Activated naive CD8-positive, alpha-beta T cell treated with anti-CD3 and anti-CD28 coated beads, Interleukin-2, amount 50 U/mL, for 24 hours (primary cell): ENCODE data around the gene WTIP.
"Not testable (repeated sequence)": the region's sequence is repeated elsewhere in the genome, so short reads cannot be mapped to it uniquely, and the experiment has no call there.

Source experiments
- ATAC-seq: fragments of 150-1000 bp; cut with Tn5 transposase; one replicate; pipeline ENCODE4 v1.10.0; 2021
- DNase-seq: peaks from one replicate; pipeline ENCODE4 v3.0.0; 2021
- H3K27ac Mint-ChIP-seq: one replicate; pipeline ENCODE4 v1.8.0; 2021; ENCODE audit warnings: mild to moderate bottlenecking, mixed read lengths
- H3K27me3 Mint-ChIP-seq: one replicate; pipeline ENCODE4 v1.8.0; 2021; ENCODE audit warnings: mixed read lengths
- H3K36me3 Mint-ChIP-seq: one replicate; pipeline ENCODE4 v1.8.0; 2021; ENCODE audit warnings: low read depth, mixed read lengths
- H3K4me1 Mint-ChIP-seq: one replicate; pipeline ENCODE4 v1.8.0; 2021; ENCODE audit warnings: mixed read lengths
- H3K4me3 Mint-ChIP-seq: one replicate; pipeline ENCODE4 v1.8.0; 2021; ENCODE audit warnings: mild to moderate bottlenecking, moderate library complexity, mixed read lengths
- H3K9me3 Mint-ChIP-seq: one replicate; pipeline ENCODE4 v1.8.0; 2021; ENCODE audit warnings: mixed read lengths

The WTIP gene

DNA sequence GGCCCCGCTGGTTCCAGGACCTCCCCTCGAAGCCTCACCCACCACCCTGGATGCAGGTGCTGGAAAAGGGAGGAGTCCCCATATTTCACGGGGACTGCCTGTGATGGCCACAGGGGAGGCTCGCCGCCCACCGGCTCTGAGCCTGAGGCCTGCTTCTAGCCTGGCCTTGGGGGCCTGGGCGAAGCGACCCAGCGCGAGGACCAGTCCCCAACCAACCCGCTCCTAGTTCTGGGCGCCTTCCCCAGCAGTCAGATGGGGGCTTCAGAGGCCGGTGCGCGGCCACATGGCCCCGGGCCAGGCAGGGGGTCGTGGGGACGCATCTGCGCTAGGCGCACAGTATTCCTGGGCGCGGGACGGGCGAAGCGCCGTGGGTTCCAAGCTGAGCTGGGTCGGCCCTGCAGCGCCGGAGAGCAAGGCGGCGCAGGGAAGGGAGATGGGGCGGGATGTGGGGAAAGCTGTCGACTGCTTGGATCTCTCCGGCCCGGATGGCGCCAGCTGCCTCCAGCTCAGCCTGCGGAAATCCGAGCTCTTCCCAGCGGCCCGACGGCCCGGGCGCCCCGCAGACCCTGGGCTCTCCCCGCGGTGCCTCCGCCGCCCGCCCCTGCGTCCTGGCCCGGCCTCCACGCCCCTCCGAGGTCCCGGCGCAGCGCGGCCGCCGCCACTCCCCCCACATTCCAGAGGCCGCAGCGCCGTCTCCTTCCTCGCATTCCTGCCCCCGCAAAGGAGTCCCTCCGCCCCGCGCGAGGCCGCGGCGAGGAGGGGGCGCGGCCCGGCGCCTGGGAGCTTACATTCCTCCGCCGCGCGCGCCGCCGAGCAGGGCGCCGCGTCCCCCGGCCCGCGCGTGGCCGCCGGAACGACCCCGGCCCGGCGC, at the start of gene WTIP:
Gene WTIP (plus strand): TSS at position 788 of the 871 bp plus-strand sequence. CDS start 217 bp downstream, outside the sequence.
- ATAC-seq (no peak), DNase-seq (no peak)
- peak within 1 kb of the TSS; percentile 24 for H3K4me3 Mint-ChIP-seq
- H3K36me3 Mint-ChIP-seq = no peaks in the 10 kb centered on the region
- peaks cover 43% of the 10 kb centered on the region for H3K27me3 Mint-ChIP-seq
- peaks cover 9% of the 10 kb centered on the region for H3K4me1 Mint-ChIP-seq
- no peaks in the 10 kb centered on the region for H3K9me3 Mint-ChIP-seq
- H3K27ac Mint-ChIP-seq = no peak within 1 kb of the TSS

DNA sequence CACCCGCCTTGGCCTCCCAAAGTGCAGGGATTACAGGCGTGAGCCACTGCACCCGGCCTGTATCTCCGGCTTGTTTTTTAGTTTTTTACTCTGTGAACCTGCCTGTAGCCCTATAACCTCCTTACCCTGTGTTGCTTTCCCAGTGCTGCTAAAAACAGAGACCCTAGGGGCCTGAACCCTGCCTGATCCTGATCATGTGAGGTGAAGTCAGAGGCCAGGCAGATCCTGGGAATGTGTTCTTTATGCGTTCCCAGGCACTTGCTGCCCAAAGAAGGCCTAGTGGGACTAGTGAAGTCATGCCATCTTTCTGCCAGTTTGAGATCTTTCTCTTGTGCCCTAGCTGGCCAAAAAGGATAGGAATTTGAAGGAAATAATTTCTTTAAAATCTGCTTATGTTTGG, 48.8 kb upstream of the WTIP start:
- Mint-ChIP-seq H3K4me1 (peaks cover 33% of the 10 kb centered on the region), H3K4me3 (no peak overlapping the region), H3K9me3 (no peaks in the 10 kb centered on the region), H3K27me3 (no peaks in the 10 kb centered on the region), H3K27ac (no peak overlapping the region), H3K36me3 (peaks cover 61% of the 10 kb centered on the region)
- ATAC-seq (no peak), DNase-seq (no peak)

DNA sequence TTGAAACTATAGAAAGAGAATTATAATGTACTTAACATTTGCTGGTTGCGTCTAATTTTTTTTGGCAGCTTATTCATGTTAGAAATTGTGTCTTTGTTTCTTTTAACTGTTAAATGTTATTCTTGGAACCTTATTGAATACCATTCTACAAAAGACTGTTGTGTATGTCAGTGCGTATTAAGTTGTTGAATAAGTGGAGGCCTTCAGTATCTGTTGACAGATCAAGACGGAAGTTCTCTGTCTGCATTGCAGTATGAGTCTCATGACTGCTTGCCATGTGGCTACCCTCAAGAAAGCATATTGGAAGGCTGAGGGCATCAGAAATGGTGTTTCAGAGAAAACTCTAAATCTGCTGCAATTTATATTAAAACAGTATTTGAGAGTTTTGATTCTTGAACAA, 44.8 kb upstream of the WTIP start:
- Mint-ChIP-seq H3K9me3 (no peaks in the 10 kb centered on the region), H3K27me3 (no peaks in the 10 kb centered on the region), H3K27ac (no peak overlapping the region), H3K4me3 (no peak overlapping the region), H3K4me1 (peaks cover 9% of the 10 kb centered on the region), H3K36me3 (peaks cover 63% of the 10 kb centered on the region)
- ATAC-seq (no peak), DNase-seq (no peak)

DNA sequence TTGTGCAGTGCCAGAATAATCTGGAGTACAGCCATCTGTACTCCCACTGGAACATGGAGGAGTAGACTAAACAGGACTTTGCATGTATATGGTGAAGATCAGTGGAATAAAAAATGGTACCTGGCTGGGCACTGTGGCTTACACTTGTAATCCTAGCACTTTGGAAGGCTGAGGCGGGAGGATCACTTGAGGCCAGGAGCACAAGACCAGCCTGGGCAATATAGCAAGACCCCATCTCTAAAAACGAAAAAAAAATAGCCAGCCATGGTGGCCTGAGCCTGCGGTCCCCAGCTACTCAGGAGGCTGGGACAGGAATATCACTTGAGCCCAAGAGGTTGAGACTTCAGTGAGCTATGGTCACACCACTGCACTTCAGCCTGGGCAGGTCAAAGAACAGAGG, 33.4 kb upstream of the WTIP start:
- peaks cover 73% of the 10 kb centered on the region for H3K36me3 Mint-ChIP-seq
- no peak for DNase-seq
- no peak overlapping the region for H3K4me3 Mint-ChIP-seq
- H3K27me3 Mint-ChIP-seq = no peaks in the 10 kb centered on the region
- peaks cover 3% of the 10 kb centered on the region for H3K4me1 Mint-ChIP-seq
- H3K9me3 Mint-ChIP-seq = no peaks in the 10 kb centered on the region
- ATAC-seq = no peak
- no peak overlapping the region for H3K27ac Mint-ChIP-seq

DNA sequence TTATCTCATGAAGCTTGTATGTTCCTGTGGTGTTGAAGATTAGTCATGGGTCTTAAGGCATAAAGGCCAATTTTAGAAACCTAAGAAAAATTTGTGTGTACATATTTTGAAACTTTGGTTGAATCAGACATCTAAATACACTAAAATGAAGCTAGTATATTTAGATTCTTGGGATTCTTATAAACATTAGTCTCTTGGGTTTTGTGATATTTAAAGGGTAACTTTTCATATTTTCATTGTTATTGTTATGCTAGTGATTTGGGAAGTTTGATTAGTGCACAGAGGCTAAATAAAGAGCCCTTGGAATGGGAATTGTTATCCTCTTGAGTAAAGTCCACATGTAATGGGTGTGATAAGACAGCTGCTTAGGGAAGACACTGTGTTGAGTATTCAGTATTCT, 28.8 kb upstream of the WTIP start:
- H3K27ac Mint-ChIP-seq = no peak overlapping the region
- no peak overlapping the region for H3K4me3 Mint-ChIP-seq
- no peaks in the 10 kb centered on the region for H3K4me1 Mint-ChIP-seq
- no peaks in the 10 kb centered on the region for H3K9me3 Mint-ChIP-seq
- peaks cover 58% of the 10 kb centered on the region for H3K36me3 Mint-ChIP-seq
- no peak for ATAC-seq
- DNase-seq = no peak
- no peaks in the 10 kb centered on the region for H3K27me3 Mint-ChIP-seq

DNA sequence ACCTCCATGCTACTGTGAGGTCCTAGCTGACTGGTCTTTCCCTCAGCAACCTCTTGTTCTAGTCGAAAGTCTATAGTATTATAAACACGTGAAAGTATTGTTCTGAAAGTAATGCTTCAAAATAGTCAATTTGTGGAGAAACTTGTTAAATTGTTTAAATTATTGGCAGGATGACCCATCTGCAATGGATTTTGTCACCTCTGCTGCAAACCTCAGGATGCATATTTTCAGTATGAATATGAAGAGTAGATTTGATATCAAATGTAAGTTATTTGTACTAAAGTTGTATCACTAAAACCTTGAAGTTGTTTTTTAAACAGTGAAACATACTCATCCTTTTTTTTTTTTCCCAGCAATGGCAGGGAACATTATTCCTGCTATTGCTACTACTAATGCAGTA, 27.5 kb upstream of the WTIP start:
- Mint-ChIP-seq H3K4me1 (no peaks in the 10 kb centered on the region), H3K27ac (peak overlapping the region; percentile 15), H3K27me3 (no peaks in the 10 kb centered on the region), H3K36me3 (peaks cover 57% of the 10 kb centered on the region), H3K9me3 (no peaks in the 10 kb centered on the region), H3K4me3 (no peak overlapping the region)
- ATAC-seq (no peak), DNase-seq (no peak)

DNA sequence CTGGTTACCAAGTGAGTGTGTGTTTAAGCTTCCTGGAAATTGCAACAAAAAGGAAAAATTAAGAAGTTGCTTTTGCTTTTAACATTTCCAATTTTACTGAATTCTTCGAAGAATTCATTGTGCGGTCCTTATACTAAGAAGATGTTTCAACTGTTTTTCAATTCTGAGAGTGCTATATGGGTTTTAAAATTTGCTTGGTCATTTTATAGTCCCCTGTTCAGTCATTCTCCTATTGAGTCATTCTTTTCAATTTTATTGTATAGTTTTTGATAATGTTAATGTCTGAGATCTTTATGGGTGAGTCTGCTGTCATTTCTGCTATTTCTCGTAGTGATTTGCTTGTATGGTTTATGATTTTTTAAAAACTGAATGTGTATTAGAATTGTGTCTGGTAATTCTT, 26.9 kb upstream of the WTIP start:
- DNase-seq (no peak), ATAC-seq (no peak)
- Mint-ChIP-seq H3K4me1 (no peaks in the 10 kb centered on the region), H3K36me3 (peaks cover 57% of the 10 kb centered on the region), H3K27me3 (no peaks in the 10 kb centered on the region), H3K4me3 (no peak overlapping the region), H3K9me3 (no peaks in the 10 kb centered on the region), H3K27ac (no peak overlapping the region)

DNA sequence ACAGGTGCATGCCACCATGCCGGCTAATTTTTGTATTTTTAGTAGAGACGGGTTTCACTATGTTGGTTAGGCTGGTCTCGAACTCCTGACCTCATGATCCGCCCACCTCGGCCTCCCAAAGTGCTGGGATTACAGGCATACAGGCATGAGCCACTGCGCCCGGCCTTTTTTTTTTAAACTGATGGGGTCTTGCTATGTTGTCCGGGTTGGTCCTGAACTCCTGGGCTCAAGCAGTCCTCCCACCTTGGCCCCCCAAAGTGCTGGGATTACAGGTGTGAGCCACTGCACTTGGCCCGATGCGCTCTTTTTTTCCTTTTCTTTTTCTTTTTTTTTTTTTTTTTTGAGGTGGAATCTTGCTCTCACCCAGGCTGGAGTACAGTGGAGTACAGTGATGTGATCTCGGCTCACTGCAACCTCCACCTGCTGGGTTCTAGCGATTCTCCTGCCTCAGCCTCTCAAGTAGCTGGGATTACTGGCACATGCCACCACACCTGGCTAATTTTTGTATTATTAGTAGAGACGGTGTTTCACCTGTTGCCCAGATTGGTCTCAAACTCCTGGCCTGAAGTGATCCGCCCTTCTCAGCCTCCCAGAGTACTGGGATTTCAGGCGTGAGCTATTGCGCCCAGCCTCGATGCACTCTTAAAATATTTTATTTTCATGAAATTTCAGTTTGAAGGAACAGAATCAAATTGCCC, 25.6 kb upstream of the WTIP start:
- H3K27me3 Mint-ChIP-seq, DNase-seq, H3K9me3 Mint-ChIP-seq, ATAC-seq, H3K27ac Mint-ChIP-seq, H3K4me1 Mint-ChIP-seq, H3K4me3 Mint-ChIP-seq: not testable (repeated sequence)
- peaks cover 62% of the 10 kb centered on the region for H3K36me3 Mint-ChIP-seq

DNA sequence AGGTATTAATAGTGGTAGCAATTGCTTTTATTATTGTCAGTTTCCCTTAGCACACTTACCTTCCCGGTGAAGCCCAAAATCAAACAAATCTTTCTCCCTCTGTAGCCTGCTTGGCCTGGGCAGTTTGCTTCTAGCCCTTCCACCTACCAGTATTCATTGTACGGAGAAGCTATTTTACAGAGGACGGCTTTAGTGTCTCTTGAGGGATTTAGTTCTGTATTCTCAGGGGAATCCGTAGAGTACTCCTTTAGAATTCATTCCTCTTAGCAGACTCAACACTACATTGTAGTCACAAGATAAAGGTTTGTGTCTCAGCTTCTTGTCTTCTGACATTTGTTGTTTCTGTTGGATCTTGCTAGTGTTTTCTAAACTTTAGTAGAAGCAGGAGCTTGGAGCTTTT, 24.1 kb upstream of the WTIP start:
- no peak for ATAC-seq
- Mint-ChIP-seq H3K4me1 (no peaks in the 10 kb centered on the region), H3K4me3 (no peak overlapping the region), H3K9me3 (no peaks in the 10 kb centered on the region), H3K27ac (no peak overlapping the region), H3K36me3 (peaks cover 68% of the 10 kb centered on the region), H3K27me3 (no peaks in the 10 kb centered on the region)
- DNase-seq = no peak

DNA sequence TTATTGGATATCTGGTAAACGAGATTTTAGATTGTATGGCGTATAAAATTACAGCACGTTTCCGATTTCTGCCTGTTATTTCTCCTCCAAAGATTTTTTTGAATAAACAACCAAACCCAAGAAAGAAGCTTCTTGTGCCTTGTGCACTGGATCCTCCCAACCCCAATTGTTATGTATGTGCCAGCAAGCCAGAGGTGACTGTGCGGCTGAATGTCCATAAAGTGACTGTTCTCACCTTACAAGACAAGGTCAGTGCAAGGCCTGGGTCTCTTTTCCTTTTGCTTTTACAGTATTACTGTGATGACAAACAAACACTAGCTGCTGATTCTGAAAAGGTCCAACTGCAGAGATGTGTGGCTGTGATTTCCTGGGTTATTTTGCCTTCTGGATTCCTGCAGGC, 22.9 kb upstream of the WTIP start:
- Mint-ChIP-seq H3K4me3 (no peak overlapping the region), H3K9me3 (no peaks in the 10 kb centered on the region), H3K27ac (no peak overlapping the region), H3K36me3 (peaks cover 67% of the 10 kb centered on the region), H3K27me3 (no peaks in the 10 kb centered on the region), H3K4me1 (no peaks in the 10 kb centered on the region)
- DNase-seq (no peak), ATAC-seq (no peak)

DNA sequence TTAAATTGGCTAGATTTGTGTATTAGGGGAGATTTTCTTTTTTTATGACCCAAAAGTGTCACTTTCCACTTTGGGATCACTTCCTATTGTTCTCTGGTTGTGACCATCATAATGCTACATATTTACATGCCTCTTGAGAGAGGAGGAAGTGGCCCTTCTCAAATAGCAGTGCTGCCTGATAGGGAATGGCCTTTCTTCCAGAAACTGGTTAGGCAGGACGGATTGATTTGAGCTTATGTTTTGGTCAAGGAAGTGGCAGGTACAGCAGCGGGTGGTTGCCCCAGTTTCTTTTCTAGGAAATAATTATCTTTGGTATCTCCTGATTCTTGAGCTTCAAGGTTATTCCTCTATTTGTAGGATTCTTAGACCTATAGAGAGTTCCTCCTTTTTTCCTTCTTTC, 21.9 kb upstream of the WTIP start:
- DNase-seq = no peak
- Mint-ChIP-seq H3K27me3 (no peaks in the 10 kb centered on the region), H3K9me3 (no peaks in the 10 kb centered on the region), H3K4me3 (no peak overlapping the region), H3K36me3 (peaks cover 62% of the 10 kb centered on the region), H3K4me1 (no peaks in the 10 kb centered on the region), H3K27ac (no peak overlapping the region)
- no peak for ATAC-seq

DNA sequence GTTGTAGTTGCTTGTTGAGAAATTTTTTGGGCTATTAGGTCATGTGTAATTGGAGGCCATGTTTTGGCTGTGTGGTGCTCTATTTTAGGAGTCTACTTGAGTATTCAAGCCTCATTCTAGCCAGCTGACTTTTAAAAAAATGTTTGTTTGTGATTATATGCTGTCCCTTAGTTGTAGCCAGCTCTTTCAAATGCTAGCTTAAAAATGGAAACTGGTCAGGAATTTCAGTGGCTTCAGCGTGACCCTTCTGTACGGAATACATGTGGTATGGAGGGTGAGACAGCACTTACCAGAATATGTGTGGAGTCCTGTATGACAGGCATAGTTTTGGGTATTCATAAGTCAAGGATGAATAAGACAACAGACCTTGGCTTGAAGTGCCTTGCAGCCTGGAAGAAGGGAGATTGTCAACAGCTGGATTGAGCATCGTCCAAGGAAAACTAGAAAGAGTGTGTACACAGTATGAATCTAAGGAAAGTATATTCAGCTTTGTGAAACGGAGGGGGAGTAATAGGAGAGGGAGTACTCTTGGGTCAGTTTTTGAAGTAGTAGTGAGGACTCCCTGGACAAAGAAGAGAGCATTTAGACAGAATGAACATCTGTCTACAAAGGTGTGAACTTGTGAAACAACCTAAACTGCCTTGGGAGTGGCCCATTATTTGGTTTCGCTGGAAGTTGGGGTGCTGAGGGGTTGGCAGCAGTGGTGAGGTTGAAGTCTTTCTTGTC, 20.0 kb upstream of the WTIP start:
- Mint-ChIP-seq H3K4me1 (no peaks in the 10 kb centered on the region), H3K36me3 (peaks cover 72% of the 10 kb centered on the region)
- no peak for ATAC-seq

DNA sequence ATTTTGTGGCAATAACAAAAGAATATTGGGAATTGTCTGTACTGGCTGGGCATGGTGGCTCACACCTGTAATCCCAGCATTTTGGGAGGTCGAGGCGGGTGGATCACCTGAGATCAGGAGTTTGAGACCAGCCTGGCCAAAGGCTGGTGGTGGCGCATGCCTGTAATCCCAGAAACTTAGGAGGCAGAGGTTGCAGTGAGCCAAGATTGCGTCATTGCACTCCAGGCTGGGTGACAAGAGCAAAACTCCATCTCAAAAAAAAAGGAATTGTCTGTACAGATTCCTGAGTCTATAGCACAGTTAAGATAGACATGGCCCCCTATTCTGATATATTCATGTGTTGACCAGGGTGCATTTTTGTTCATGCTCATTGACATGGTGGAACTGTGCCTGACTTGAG, 16.8 kb upstream of the WTIP start:
- not testable (repeated sequence) for H3K4me3 Mint-ChIP-seq, H3K27ac Mint-ChIP-seq, DNase-seq, H3K27me3 Mint-ChIP-seq, H3K4me1 Mint-ChIP-seq, ATAC-seq, H3K9me3 Mint-ChIP-seq
- peaks cover 67% of the 10 kb centered on the region for H3K36me3 Mint-ChIP-seq

More for the DNA sequence above, 20.0 kb upstream of the WTIP start:
- no peaks in the 10 kb centered on the region for H3K9me3 Mint-ChIP-seq
- no peak overlapping the region for H3K27ac Mint-ChIP-seq
- no peak for DNase-seq
- no peaks in the 10 kb centered on the region for H3K27me3 Mint-ChIP-seq
- no peak overlapping the region for H3K4me3 Mint-ChIP-seq

DNA sequence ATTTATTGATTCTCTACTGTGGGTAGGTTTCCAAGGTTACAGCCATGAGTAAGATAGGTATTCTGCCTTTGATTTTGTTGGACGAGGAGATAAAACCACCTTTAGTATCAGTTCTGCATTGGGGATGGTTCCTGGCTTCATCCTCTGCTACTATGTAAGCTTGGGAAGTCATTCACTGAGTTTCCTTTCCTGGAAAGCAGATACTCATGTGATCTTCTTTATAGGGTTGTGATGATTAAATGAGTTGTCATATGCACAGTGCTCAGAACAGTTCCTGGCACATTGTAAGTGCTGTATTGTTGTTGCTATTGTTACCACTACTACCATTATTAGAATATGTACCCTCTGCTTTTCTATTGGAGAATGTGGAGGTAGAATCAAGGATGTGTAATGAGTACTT, 13.1 kb upstream of the WTIP start:
- Mint-ChIP-seq H3K4me1 (peaks cover 3% of the 10 kb centered on the region), H3K36me3 (peaks cover 61% of the 10 kb centered on the region)

DNA sequence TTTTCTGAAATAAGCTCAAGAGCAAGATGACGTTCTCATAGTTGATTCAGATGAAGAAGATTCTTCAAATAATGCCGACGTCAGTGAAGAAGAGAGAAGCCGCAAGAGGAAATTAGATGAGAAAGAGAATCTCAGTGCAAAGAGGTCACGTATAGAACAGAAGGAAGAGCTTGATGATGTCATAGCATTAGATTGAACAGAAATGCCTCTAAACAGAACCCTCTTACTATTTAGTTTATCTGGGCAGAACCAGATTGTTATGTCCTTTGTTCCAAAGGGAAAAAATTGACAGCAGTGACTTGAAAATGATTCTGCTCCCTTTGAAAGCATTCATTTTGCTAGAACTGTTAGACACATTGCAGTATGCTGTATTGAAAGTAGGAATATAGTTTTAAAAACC, 12.5 kb upstream of the WTIP start:
- not testable (repeated sequence) for H3K4me3 Mint-ChIP-seq, DNase-seq, H3K27ac Mint-ChIP-seq, H3K4me1 Mint-ChIP-seq, H3K27me3 Mint-ChIP-seq, H3K9me3 Mint-ChIP-seq, ATAC-seq
- H3K36me3 Mint-ChIP-seq = peaks cover 56% of the 10 kb centered on the region

More for the DNA sequence above, 13.1 kb upstream of the WTIP start:
- Mint-ChIP-seq H3K4me3 (no peak overlapping the region), H3K9me3 (no peaks in the 10 kb centered on the region), H3K27ac (no peak overlapping the region), H3K27me3 (no peaks in the 10 kb centered on the region)
- no peak for ATAC-seq
- DNase-seq = no peak
